IMR-90 (cell line): Measurements from ENCODE around the gene PPP5C. TPM values are rescaled to one million over a fixed set of nuclear protein-coding genes. Genes with fewer than 3 reads are reported as not detected.
A peak's percentile ranks its signal among the peaks of the same experiment; 100 is the strongest.

Source experiments
- ATAC-seq: fragments of 200-7000 bp; cut with Tn5 transposase; 2 replicates; pipeline ENCODE4 v1.9.1; 2020; ENCODE audit warnings: low read depth, mild to moderate bottlenecking, moderate library complexity
- BruUV-seq: library from RNA; stranded (reverse); fragments of 400-500 nt; replicated peaks from 2 replicates; lab custom pipeline; 2021; lab: Mats Ljungman, UMichigan
- CTCF ChIA-PET: fragments of 300-600 bp; formaldehyde crosslinking; extraction: SDS; loops from one replicate; lab custom pipeline; 2021; ENCODE audit warnings: antibody characterized with exemption; lab: Yijun Ruan, JAX
- POLR2A ChIA-PET: fragments of 300-600 bp; sonication (Branson Sonifier 250); formaldehyde crosslinking; loops from one replicate; lab custom pipeline; 2022; ENCODE audit warnings: antibody characterized with exemption; ENCODE audit not compliant: unreplicated experiment; lab: Charles Lee
- DNase-seq: peaks from one replicate; pipeline ENCODE4 v3.0.0; 2013
- H2AFZ ChIP-seq: replicated peaks from 2 replicates; pipeline ENCODE3; 2013; ENCODE audit warnings: low read length, mild to moderate bottlenecking; ENCODE audit not compliant: poor library complexity
- H2AK5ac ChIP-seq: 2 replicates; pipeline ENCODE4 v1.6.1; 2013; ENCODE audit warnings: low read depth, low read length, inconsistent platforms
- H2AK9ac ChIP-seq: replicated peaks from 2 replicates; pipeline ENCODE3; 2013; ENCODE audit warnings: mild to moderate bottlenecking, low read depth, low read length, moderate library complexity; ENCODE audit not compliant: poor library complexity
- H2BK120ac ChIP-seq: 2 replicates; pipeline ENCODE4 v1.6.1; 2013; ENCODE audit warnings: low read depth, low read length, inconsistent platforms
- H2BK15ac ChIP-seq: 3 replicates; pipeline ENCODE4 v1.6.1; 2013; ENCODE audit warnings: low read depth, low read length, inconsistent platforms
- H2BK20ac ChIP-seq: 2 replicates; pipeline ENCODE4 v1.6.1; 2013; ENCODE audit warnings: low read depth, mild to moderate bottlenecking, inconsistent platforms, low read length, moderate library complexity
- H2BK5ac ChIP-seq: 2 replicates; pipeline ENCODE4 v1.6.1; 2013; ENCODE audit warnings: mild to moderate bottlenecking, low read depth, low read length, inconsistent platforms; ENCODE audit not compliant: poor library complexity, severe bottlenecking
- H3K14ac ChIP-seq: replicated peaks from 2 replicates; pipeline ENCODE4 v1.6.1; 2013; ENCODE audit warnings: low read depth, low read length, inconsistent platforms
- H3K18ac ChIP-seq: 2 replicates; pipeline ENCODE4 v1.6.1; 2013; ENCODE audit warnings: low read depth, low read length, control low read depth
- H3K23ac ChIP-seq: 2 replicates; pipeline ENCODE4 v1.6.1; 2013; ENCODE audit warnings: low read depth, low read length, inconsistent platforms
- H3K27ac ChIP-seq: 2 replicates; pipeline ENCODE4 v1.5.1; 2013; ENCODE audit warnings: mild to moderate bottlenecking, control low read depth, low read length; ENCODE audit not compliant: insufficient read depth
- H3K27me3 ChIP-seq: 2 replicates; pipeline ENCODE4 v1.6.1; 2013; ENCODE audit warnings: low read length; ENCODE audit not compliant: control insufficient read depth, insufficient read depth
- H3K36me3 ChIP-seq: 2 replicates; pipeline ENCODE4 v1.6.1; 2013; ENCODE audit warnings: low read length, mixed read lengths; ENCODE audit not compliant: control insufficient read depth, insufficient read depth
- H3K4ac ChIP-seq: 2 replicates; pipeline ENCODE4 v1.6.1; 2013; ENCODE audit warnings: low read depth, low read length, inconsistent platforms
- H3K4me1 ChIP-seq: 2 replicates; pipeline ENCODE4 v1.6.1; 2013; ENCODE audit warnings: low read length, mixed read lengths; ENCODE audit not compliant: control insufficient read depth, insufficient read depth
- H3K4me2 ChIP-seq: 2 replicates; pipeline ENCODE4 v1.6.1; 2013; ENCODE audit warnings: low read depth, mild to moderate bottlenecking, control low read depth, low read length, moderate library complexity
- H3K4me3 ChIP-seq: 2 replicates; pipeline ENCODE4 v1.5.1; 2013; ENCODE audit warnings: low read depth, mild to moderate bottlenecking, control low read depth, low read length, moderate library complexity; ENCODE audit not compliant: insufficient read depth
- H3K56ac ChIP-seq: 2 replicates; pipeline ENCODE4 v1.6.1; 2013; ENCODE audit warnings: low read length, inconsistent platforms; ENCODE audit not compliant: insufficient read depth; ENCODE audit errors: extremely low read depth
- H3K79me1 ChIP-seq, 2 experiments: 2 replicates each; pipeline ENCODE4 v1.6.1; 2013; ENCODE audit warnings: low read length in 2 of 2, inconsistent platforms in 1 of 2, low read depth in 1 of 2
- H3K9ac ChIP-seq: 2 replicates; pipeline ENCODE4 v1.6.1; 2013; ENCODE audit warnings: low read depth, low read length, control low read depth
- H3K9me1 ChIP-seq: 2 replicates; pipeline ENCODE4 v1.6.1; 2013; ENCODE audit warnings: low read length, inconsistent platforms; ENCODE audit not compliant: insufficient read depth
- H3K9me3 ChIP-seq: 2 replicates; pipeline ENCODE4 v1.6.1; 2013; ENCODE audit warnings: low read length; ENCODE audit not compliant: control insufficient read depth, insufficient read depth
- H4K20me1 ChIP-seq: 2 replicates; pipeline ENCODE4 v1.6.1; 2013; ENCODE audit warnings: low read length, inconsistent platforms; ENCODE audit not compliant: insufficient read depth
- H4K5ac ChIP-seq: 2 replicates; pipeline ENCODE4 v1.6.1; 2013; ENCODE audit warnings: mild to moderate bottlenecking, low read depth, low read length, control low read depth
- H4K8ac ChIP-seq, 2 experiments: 2 replicates each; pipeline ENCODE4 v1.6.1; 2013; ENCODE audit warnings: low read depth in 2 of 2, low read length in 2 of 2, control low read depth in 1 of 2, inconsistent platforms in 1 of 2
- H4K91ac ChIP-seq: 2 replicates; pipeline ENCODE4 v1.6.1; 2013; ENCODE audit warnings: low read depth, low read length, inconsistent platforms; ENCODE audit not compliant: insufficient read depth
- CEBPB ChIP-seq: IDR thresholded peaks from 2 replicates; pipeline ENCODE4 v1.6.1; 2012; ENCODE audit warnings: low read depth, low read length, improper control_type of control experiment
- CHD1 ChIP-seq: IDR thresholded peaks from 2 replicates; pipeline ENCODE4 v1.6.1; 2012; ENCODE audit warnings: low read depth, low read length, improper control_type of control experiment
- FOS ChIP-seq: fragments of 150-350 bp; IDR thresholded peaks from 2 replicates; pipeline ENCODE4 v1.6.1; 2016; ENCODE audit warnings: low read depth, low read length
- MAFK ChIP-seq: IDR thresholded peaks from 2 replicates; pipeline ENCODE4 v1.6.1; 2012; ENCODE audit warnings: low read depth, low read length, improper control_type of control experiment
- MXI1 ChIP-seq: IDR thresholded peaks from 2 replicates; pipeline ENCODE4 v1.6.1; 2012; ENCODE audit warnings: low read depth, mild to moderate bottlenecking, low read length, moderate library complexity, borderline replicate concordance
- NFE2L2 ChIP-seq: fragments of 150-350 bp; IDR thresholded peaks from 2 replicates; pipeline ENCODE4 v1.6.1; 2016; ENCODE audit warnings: low read depth, mild to moderate bottlenecking, low read length
- RAD21 ChIP-seq: IDR thresholded peaks from 2 replicates; pipeline ENCODE4 v1.6.1; 2012; ENCODE audit warnings: low read length, improper control_type of control experiment
- RCOR1 ChIP-seq: IDR thresholded peaks from 2 replicates; pipeline ENCODE4 v1.6.1; 2012; ENCODE audit warnings: mild to moderate bottlenecking, low read length, improper control_type of control experiment; ENCODE audit not compliant: insufficient replicate concordance
- SMC3 ChIP-seq: fragments of 150-350 bp; IDR thresholded peaks from 2 replicates; pipeline ENCODE4 v1.6.1; 2016; ENCODE audit warnings: low read depth, mild to moderate bottlenecking, antibody characterized with exemption, low read length, moderate library complexity
- WGBS, 2 experiments: methylation state at CpG; one replicate each; pipeline versions ENCODE4 v1.1.5 to v1.1.7; 2013; ENCODE audit warnings: missing lambda C conversion rate in 2 of 2; ENCODE audit not compliant: insufficient read length in 1 of 2; ENCODE audit errors: extremely low coverage in 2 of 2; 5-methylcytosine and 5-hydroxymethylcytosine counted together
- dilution Hi-C: fragments of 300-500 bp; cut with HindIII; formaldehyde crosslinking; loops from one replicate; pipeline ENCODE4 v1.14.3; 2018; ENCODE audit warnings: low sequenced_read_pairs; ENCODE audit not compliant: unreplicated experiment
- in situ Hi-C: fragments of 300-500 bp; cut with MboI; formaldehyde crosslinking; loops from 3 replicates; pipeline ENCODE4 v1.14.3; 2019; ENCODE audit warnings: low sequenced_read_pairs, inconsistent platforms, mixed read lengths
- intact Hi-C: fragments of 100-400 bp; cut with micrococcal nuclease; formaldehyde crosslinking; loops from 2 replicates; pipeline ENCODE4 v1.10.0; 2022
- polyA plus RNA-seq, 3 experiments: library from polyadenylated mRNA; depleted of rRNA; stranded (reverse); fragments of >200 nt; gene quantifications; 2 replicates each; pipeline ENCODE4 v1.2.3, GENCODE V29; 2012; ENCODE audit warnings: low replicate concordance in 1 of 3
- total RNA-seq: library from RNA; depleted of rRNA; stranded (reverse); fragments of >200 nt; gene quantifications from 2 replicates; pipeline ENCODE4 v1.2.3, GENCODE V29; 2012
- TF ChIP-seq, protein P1 (sequence below): fragments of 150-350 bp; IDR thresholded peaks from 2 replicates; pipeline ENCODE4 v1.6.1; 2017; ENCODE audit warnings: mild to moderate bottlenecking, antibody characterized with exemption, low read length, low read depth
- TF ChIP-seq, protein P2 (sequence below): fragments of 150-350 bp; IDR thresholded peaks from 2 replicates; pipeline ENCODE4 v1.6.1; 2016; ENCODE audit warnings: low read depth, mild to moderate bottlenecking, low read length, moderate library complexity, borderline replicate concordance

Gene PPP5C
- total and polyA plus RNA-seq, 2 of the 4 experiments (the other 2 are of a cell fraction): 80.5 to 128 TPM

DNA sequence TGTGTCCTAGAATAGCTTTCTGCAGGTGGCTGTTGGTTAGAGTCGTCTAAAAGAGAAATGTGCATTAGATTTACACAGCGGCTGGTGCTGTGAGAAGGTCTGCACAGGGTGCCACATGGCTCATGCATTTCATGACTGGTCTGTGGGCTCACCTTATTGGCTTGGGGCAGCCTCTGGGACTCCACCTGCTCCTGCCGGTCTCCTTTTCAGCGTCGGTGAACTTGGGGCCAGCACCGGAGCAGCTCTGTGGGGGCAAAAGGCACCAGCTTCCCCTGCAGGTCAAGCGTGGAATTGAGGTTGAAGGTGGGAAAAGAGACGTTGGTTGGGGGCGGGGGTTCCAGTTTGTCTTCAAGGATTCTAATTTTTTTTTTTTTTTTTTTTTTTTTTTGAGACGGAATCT lies 84.9 kb downstream of the PPP5C start:
- no CpG with 5 or more reads among the region's 10 CpGs for WGBS, 2 experiments
- H4K20me1 ChIP-seq: no peaks in the 10 kb centered on the region
- ChIA-PET CTCF (no interaction called here), POLR2A (interaction anchor here (0.6 kb wide), 1 partner anchor 160 kb away, joined by 3 read pairs; no protein-coding TSS in a partner anchor)
- no peak overlapping the region for H2AK5ac ChIP-seq
- H3K36me3 ChIP-seq: no peaks in the 10 kb centered on the region
- H3K4ac ChIP-seq: no peak overlapping the region
- H2BK120ac ChIP-seq: no peak overlapping the region
- no peaks in the 10 kb centered on the region for H3K9me3 ChIP-seq
- no peak overlapping the region for H4K8ac ChIP-seq
- no peaks in the 10 kb centered on the region for H3K4me1 ChIP-seq
- H3K14ac ChIP-seq: no peak overlapping the region
- H3K18ac ChIP-seq: no peak overlapping the region
- H2AFZ ChIP-seq: peak overlapping the region; percentile 21
- H3K27ac ChIP-seq: no peak overlapping the region
- no peak overlapping the region for H2AK9ac ChIP-seq
- no peak for ATAC-seq
- H2BK15ac ChIP-seq: no peak overlapping the region
- no peak overlapping the region for H4K91ac ChIP-seq
- H3K56ac ChIP-seq: no peak overlapping the region
- BruUV-seq: no TSS peak
- intact Hi-C loops (no loop called here), in situ Hi-C loops (no loop called here), dilution Hi-C loops (no loop called here)
- peaks cover 6% of the 10 kb centered on the region; the same call in 1 of the 2 replicates for H3K9me1 ChIP-seq
- H3K9ac ChIP-seq: no peak overlapping the region
- H4K5ac ChIP-seq: no peak overlapping the region
- DNase-seq: no peak
- no peak overlapping the region for H3K4me3 ChIP-seq
- H3K23ac ChIP-seq: no peak overlapping the region
- H2BK5ac ChIP-seq: no peak overlapping the region
- H3K4me2 ChIP-seq: no peak overlapping the region
- H3K79me1 ChIP-seq: no peaks in the 10 kb centered on the region
- no peak for TF ChIP-seq CEBPB
- TF ChIP-seq NFE2L2: no peak
- no peak for TF ChIP-seq MXI1
- no peak for TF ChIP-seq CHD1
- no peak for TF ChIP-seq SMC3
- no peak for TF ChIP-seq MAFK
- no peak for TF ChIP-seq FOS
- TF ChIP-seq, protein P1, sequence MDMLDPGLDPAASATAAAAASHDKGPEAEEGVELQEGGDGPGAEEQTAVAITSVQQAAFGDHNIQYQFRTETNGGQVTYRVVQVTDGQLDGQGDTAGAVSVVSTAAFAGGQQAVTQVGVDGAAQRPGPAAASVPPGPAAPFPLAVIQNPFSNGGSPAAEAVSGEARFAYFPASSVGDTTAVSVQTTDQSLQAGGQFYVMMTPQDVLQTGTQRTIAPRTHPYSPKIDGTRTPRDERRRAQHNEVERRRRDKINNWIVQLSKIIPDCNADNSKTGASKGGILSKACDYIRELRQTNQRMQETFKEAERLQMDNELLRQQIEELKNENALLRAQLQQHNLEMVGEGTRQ: no peak
- TF ChIP-seq RAD21: no peak
- TF ChIP-seq RCOR1: no peak
- TF ChIP-seq, protein P2, sequence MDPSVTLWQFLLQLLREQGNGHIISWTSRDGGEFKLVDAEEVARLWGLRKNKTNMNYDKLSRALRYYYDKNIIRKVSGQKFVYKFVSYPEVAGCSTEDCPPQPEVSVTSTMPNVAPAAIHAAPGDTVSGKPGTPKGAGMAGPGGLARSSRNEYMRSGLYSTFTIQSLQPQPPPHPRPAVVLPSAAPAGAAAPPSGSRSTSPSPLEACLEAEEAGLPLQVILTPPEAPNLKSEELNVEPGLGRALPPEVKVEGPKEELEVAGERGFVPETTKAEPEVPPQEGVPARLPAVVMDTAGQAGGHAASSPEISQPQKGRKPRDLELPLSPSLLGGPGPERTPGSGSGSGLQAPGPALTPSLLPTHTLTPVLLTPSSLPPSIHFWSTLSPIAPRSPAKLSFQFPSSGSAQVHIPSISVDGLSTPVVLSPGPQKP: no peak
- no peak overlapping the region for H2BK20ac ChIP-seq
- peaks cover 7% of the 10 kb centered on the region; the same call in 1 of the 2 replicates for H3K27me3 ChIP-seq
